Measurements from ENCODE around the gene LRTM2. TPM values are rescaled to one million over a fixed set of nuclear protein-coding genes. Genes with fewer than 3 reads are reported as not detected.

The LRTM2 gene
- total RNA-seq, 4 donors from 2014 or later, result not detected

DNA sequence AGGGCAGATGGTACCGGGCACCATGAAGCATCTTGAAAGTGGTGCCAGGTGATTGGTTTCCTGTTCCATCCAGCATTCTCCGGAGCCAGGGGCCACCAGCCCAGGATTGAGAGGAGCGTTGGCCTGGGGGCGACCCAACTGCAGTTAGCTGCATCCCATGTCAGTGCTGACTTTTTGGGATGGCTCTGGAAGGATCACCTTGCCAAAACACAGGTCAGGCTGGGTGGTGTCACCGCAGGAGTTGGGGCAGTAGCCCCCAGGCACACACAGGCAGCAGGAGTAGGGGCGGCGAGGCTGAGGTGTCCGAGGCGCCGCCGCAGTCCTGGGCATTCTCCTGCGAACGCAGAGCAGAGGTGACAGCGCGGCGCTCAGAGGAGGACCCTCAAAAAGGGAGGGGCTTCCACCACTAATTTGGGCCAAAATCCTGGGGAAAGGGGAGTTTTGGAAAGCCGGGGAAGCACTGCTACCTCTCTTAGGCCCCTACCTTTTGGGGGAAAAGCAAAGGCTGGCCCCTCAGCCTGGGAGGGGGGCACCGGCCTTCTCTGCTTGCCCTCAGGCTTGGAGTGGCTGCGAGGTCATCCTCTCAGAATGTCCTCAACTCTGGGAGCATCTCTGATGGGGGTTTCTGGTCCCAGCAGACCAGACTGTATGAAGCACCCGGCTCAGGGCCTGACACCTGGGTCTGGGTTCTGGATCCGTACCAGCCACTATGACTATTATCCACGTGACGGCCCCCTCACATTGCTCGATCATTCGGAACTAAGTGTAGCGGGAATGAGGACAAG lies 26.7 kb upstream of the LRTM2 start:
- TF ChIP-seq CTCF (IDR thresholded peaks at IDR 0.05), result no peak
- DNase-seq (ENCODE audit: low spot score) (no peak), ATAC-seq (ENCODE audit: low FRiP score) (no peak)

GRCh38 chr12:1794440-1795090 lies 25.8 kb upstream of the LRTM2 start:
- no peak for TF ChIP-seq CTCF (IDR thresholded peaks at IDR 0.05)
- no peak for ATAC-seq (ENCODE audit: low FRiP score)
- DNase-seq (ENCODE audit: low spot score), result no peak

DNA sequence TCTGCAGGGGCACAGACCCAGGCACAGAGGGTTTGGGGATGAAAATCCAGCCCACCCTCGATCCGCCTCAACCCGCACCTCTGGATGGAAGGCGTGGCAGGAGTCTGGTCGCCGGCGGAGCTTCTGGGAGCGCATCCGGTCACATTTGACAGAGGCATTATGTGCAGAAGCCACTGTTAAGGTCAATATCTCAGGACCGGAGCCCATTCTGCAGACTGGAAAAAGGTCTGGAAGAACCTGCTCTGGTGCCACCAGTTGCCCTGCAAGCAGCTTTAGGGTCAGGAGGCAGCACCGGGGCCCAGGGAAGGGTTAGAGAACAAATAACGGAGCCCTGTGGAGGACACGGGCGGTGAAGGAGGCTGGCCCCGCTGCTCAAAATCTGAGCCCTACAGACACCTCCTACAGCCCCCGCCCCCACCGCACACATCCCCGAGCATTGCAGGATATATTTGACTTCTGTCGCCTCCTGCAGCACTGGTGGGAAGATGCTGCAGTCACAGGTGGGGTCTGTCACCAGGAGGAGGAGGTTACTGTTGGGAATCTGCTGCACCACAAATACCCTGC lies 25.1 kb upstream of the LRTM2 start:
- ATAC-seq (ENCODE audit: low FRiP score), result no peak
- no peak for TF ChIP-seq CTCF (IDR thresholded peaks at IDR 0.05)
- no peak for DNase-seq (ENCODE audit: low spot score)

DNA sequence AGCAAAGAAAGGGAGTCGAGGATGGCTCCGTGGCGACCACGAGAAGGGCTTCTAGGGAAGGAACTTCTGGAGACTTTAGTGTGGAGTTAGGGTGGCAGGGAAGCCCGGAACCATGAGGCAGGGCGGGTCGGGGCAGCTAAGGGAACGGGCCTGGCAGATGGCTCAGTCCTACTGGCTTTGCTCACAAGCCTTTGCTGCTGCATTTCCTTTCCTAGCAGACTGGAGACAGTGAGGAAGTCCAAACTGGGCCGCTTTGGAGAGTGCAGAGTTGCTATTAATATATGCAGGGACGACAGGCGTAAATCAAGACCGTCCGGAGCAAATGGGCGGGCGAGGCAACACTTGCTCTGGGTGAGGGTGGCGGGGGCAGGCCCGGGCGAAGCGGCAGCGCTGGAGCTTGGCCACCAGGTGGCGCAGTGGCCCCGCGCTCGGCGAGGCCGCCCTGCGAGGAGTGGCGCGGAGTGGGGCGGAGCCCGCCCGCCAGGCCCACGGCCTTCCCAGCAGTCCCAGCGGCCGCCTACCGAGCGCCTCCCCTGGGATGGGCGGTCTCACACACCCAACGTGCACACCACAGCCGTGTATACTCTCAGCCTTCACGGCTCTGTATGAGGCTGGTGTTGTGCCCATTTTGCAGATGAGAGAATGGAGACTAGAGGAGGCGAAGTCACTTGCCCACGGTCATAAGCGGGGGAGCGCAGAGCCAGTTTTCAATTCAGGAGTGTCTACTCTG lies 24.4 kb upstream of the LRTM2 start:
- ATAC-seq (ENCODE audit: low FRiP score), result peak; percentile 94
- TF ChIP-seq CTCF (IDR thresholded peaks at IDR 0.05), result peak in 2 of 3 donors; percentile 98
- DNase-seq (ENCODE audit: low spot score), result peak; percentile 49

DNA sequence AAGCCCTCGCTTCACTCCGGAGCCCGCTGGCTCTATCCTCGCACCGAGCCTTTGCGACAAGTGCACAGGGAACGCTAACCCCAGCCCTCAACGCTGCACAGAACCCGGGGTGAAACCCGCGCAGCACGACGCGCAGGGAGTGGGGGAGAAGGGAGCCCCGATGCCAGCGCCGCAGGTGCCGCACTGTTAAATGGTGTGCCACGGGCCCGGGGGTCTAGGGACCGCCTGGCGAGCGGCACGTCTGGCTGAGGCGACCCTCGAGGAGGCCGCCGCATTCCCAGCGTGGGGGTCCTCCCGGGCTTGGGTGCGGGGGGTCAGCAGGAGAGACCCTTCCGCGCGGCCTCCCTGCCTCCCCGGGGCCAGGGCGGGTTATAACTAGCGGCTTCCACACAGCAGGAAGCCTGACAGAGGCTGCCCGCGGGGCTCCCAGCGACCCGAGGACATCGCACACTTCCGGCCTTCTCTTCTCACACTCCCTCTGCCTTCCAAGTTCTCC lies 23.8 kb upstream of the LRTM2 start:
- TF ChIP-seq CTCF (IDR thresholded peaks at IDR 0.05), result no peak
- ATAC-seq (ENCODE audit: low FRiP score) (peak; percentile 41), DNase-seq (ENCODE audit: low spot score) (peak; percentile 22)

- DNase-seq (ENCODE audit: low spot score) (peak; percentile 28), ATAC-seq (ENCODE audit: low FRiP score) (peak; percentile 42)
Measured at GRCh38 chr12:1797011-1797901, 23.1 kb upstream of the LRTM2 start.

More at GRCh38 chr12:1797011-1797901, 23.1 kb upstream of the LRTM2 start:
- no peak for TF ChIP-seq CTCF (IDR thresholded peaks at IDR 0.05)

Data from omental fat pad (tissue), 4 donors.